ENCODE data around the gene IGFBP2.

Gene IGFBP2

GRCh38 chr2:216687111-216687510, 53.9 kb downstream of the IGFBP2 start:
- no peak for DNase-seq (ENCODE audit: low spot score)

- DNase-seq (ENCODE audit: low spot score): peak; percentile 71
These were observed 54.4 kb downstream of the IGFBP2 start for GRCh38 chr2:216687646-216688045.

GRCh38 chr2:216688731-216689340, 55.6 kb downstream of the IGFBP2 start:
- DNase-seq (ENCODE audit: low spot score): no peak

GRCh38 chr2:216689397-216689796, 56.2 kb downstream of the IGFBP2 start:
- DNase-seq (ENCODE audit: low spot score): no peak

- DNase-seq (ENCODE audit: low spot score): no peak
These were observed 57.2 kb downstream of the IGFBP2 start for GRCh38 chr2:216690456-216690852.

GRCh38 chr2:216690853-216691741, 57.9 kb downstream of the IGFBP2 start:
- DNase-seq (ENCODE audit: low spot score): no peak

GRCh38 chr2:216692636-216693413, 59.6 kb downstream of the IGFBP2 start:
- DNase-seq (ENCODE audit: low spot score): peak; percentile 88

- DNase-seq (ENCODE audit: low spot score): no peak
These were observed 60.3 kb downstream of the IGFBP2 start for GRCh38 chr2:216693414-216694080.

- no peak for DNase-seq (ENCODE audit: low spot score)
These were observed 61.0 kb downstream of the IGFBP2 start for GRCh38 chr2:216694082-216694825.

- DNase-seq (ENCODE audit: low spot score): no peak
These were observed 61.6 kb downstream of the IGFBP2 start for GRCh38 chr2:216694826-216695217.

- no peak for DNase-seq (ENCODE audit: low spot score)
These were observed 62.2 kb downstream of the IGFBP2 start, which contains the start of gene IGFBP5 for GRCh38 chr2:216695401-216695821. Gene IGFBP5 (minus strand): TSS chr2:216695549. CDS start chr2:216694775, 774 bp downstream.

GRCh38 chr2:216696321-216696720, 63.1 kb downstream of the IGFBP2 start:
- no peak for DNase-seq (ENCODE audit: low spot score)

- no peak for DNase-seq (ENCODE audit: low spot score)
These were observed 63.7 kb downstream of the IGFBP2 start for GRCh38 chr2:216696751-216697560.

GRCh38 chr2:216698293-216698692, 65.1 kb downstream of the IGFBP2 start:
- DNase-seq (ENCODE audit: low spot score): no peak

- DNase-seq (ENCODE audit: low spot score): no peak
These were observed 65.7 kb downstream of the IGFBP2 start for GRCh38 chr2:216698895-216699294.

GRCh38 chr2:216700088-216700567, 66.9 kb downstream of the IGFBP2 start:
- no peak for DNase-seq (ENCODE audit: low spot score)

- DNase-seq (ENCODE audit: low spot score): no peak
These were observed 67.6 kb downstream of the IGFBP2 start for GRCh38 chr2:216700781-216701180.

- no peak for DNase-seq (ENCODE audit: low spot score)
These were observed 68.3 kb downstream of the IGFBP2 start for GRCh38 chr2:216701544-216701943.

GRCh38 chr2:216702756-216703155, 69.5 kb downstream of the IGFBP2 start:
- no peak for DNase-seq (ENCODE audit: low spot score)

Measured in HuH-7 (cell line).